Dedifferentiated amniotic fluid mesenchymal stem cell (primary cell): ENCODE data around the gene NABP1.
A peak's percentile ranks its signal among the peaks of the same experiment; 100 is the strongest.
"Not testable (repeated sequence)": the region's sequence is repeated elsewhere in the genome, so short reads cannot be mapped to it uniquely, and the experiment has no call there.

Source experiments
- DNase-seq: peaks from one replicate; pipeline ENCODE4 v3.0.0-alpha.2; 2016; ENCODE audit errors: extremely low spot score

NABP1 gene

DNA sequence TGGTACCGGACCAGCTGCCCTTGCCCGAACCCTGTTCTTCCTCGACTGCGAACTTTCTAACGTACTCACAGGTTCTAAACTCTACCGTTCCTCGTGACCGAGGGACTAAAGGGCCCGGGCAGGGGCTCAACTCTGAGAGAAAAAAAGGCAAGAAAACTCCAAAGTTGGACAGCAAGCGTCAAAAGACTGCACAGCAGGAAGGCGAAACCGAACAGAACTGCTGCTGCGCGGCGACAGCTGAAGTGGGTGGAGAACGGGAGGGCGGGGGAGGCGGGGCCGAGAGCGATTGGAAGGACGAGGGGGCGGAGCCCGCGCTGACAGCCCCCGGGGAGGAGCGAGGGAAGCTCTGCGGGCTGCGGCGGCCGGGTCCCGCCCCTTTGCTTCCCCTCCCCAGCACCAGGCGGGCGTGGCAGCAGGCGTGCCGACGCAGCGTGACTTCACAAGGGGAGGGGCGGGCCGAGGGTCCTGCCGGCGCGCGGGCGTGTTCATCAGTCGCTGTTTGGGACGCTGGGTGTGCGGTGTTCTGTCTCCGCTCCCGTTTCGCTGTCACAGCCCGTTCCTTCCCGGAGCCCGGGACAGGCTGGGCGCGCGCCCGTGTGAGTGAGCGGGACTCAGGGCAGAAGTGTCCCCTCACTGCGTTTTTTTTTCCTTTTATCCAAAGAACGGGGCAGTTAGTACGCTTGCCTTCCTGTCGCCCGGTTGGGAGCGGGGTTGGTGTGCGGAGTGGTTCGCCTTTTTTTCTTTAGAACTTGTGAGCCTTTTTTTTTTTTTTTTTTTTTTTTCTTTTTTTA is at the start of gene NABP1:
TSS of gene NABP1 (plus strand) at position 491 of the 791 bp plus-strand sequence. CDS start 479 bp downstream, outside the sequence.
- DNase-seq: peak; percentile 95

DNA sequence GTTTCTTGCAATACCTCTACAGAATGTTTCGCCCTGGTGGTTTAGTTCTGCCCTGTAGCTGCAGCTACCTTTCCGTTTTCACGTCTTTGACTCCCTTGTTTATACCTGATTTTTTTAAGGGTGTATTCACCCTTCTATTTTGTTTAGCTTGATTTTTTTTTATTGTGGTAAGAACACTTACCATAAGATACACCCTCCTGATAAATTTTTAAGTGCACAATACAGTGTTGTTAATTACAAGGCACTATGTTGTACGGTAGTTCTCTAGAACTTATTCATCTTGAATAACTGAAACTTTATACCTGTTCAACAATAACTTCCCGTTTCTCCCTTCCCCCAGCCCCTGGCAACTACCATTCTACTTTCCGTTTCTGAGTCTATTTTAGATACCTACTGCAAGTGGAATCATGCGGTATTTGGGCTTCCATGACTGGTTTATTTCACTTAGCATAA is 48.9 kb upstream of the NABP1 start:
- no peak for DNase-seq

- DNase-seq: no peak
Measured at GRCh38 chr2:191629976-191630712, 47.8 kb upstream of the NABP1 start.

GRCh38 chr2:191631754-191632153 is 46.2 kb upstream of the NABP1 start:
- DNase-seq: peak; percentile 66

- DNase-seq: no peak
Measured at GRCh38 chr2:191632426-191632825, 45.5 kb upstream of the NABP1 start.

- no peak for DNase-seq
Measured at GRCh38 chr2:191634791-191635190, 43.1 kb upstream of the NABP1 start.

GRCh38 chr2:191635333-191636234 is 42.4 kb upstream of the NABP1 start:
- DNase-seq: peak; percentile 79

DNA sequence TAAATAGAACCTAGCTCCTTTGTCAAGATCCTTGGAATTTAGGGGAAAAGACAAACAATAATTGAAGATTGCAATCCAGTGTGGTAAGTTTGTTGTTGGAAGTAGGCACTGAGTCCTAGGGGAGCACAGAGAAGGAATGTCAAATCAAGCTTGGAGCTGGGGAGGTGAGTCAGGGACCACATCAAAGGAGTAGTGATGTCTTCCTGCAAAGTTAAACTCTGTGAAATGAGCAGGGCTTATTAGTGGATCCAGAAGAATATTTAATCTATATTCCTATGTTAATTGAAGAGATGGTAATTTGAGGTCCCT is 41.7 kb upstream of the NABP1 start:
- DNase-seq: peak; percentile 50

DNA sequence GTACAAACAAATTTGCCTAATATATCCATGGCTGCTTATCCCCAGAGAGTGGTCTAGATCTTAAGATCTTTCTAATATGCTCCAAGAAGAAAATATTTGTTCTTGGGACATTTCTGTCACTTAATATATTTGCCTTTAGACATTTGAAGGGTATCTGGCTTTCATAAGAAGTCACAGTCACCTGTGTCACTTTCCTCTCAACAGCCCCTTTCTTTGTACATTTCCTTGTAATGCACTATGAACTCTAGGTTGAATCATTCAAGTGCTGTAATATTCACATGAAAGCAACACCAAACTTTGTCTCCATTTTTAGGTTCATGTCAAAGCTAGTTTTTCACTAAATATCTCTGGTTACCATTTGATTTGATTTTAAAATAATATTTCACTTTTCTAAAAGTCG is 41.4 kb upstream of the NABP1 start:
- no peak for DNase-seq

GRCh38 chr2:191637182-191638078 is 40.5 kb upstream of the NABP1 start:
- no peak for DNase-seq

DNA sequence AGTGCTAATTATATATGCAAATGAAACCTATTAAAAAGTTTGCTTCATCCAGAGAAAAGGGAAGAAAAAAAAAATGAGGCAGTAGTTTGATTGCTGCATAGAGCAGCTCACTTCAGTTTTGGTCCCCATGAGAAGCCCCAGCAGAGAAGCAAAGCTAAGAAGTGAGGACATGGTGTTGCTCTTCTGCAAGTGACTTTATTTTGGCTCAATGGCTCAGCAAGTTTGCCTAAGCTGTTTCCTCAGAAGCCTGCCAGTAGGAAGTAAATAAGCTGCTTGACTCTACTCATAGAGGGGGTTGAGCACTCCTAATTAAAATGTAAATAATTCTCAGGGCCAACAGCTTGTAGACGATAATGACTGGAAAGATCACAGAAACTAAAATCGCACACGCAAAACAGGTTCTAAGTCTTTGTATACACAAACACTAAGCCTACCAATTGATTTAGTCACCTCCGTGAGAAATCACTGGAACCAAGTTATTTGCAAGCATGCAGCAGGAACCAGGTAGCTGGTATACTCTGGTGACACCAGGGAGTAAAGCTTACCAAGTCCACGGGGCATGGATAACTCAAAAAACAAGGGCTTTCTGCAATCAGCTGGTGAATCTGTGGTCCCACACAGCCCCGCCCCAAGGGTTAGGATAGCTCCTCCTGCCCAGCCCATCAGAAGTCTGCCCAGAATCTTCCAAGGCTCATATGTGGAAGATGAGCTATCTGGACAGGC is 39.7 kb upstream of the NABP1 start:
- DNase-seq: no peak

GRCh38 chr2:191638802-191639172 is 39.1 kb upstream of the NABP1 start:
- DNase-seq: no peak

DNA sequence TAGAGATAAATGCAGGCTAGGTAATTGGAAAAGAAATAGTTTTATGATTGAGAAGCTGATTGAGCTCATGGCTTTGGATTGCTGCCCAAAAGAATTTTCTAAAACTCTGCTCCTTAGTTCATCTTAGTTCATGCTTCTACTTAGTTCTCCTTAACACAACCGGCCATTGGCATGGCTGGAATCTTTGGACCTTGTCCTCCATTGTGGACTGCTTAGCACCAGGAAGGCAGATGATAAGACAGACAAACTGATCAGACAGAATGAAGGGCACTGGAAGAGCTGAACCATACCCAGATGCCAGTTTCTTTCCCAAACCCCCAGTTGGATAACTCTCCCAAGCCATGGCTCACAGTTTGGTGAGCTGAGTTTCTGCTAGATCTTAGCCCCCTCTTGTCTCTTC is 36.3 kb upstream of the NABP1 start:
- no peak for DNase-seq

GRCh38 chr2:191642541-191642940 is 35.4 kb upstream of the NABP1 start:
- DNase-seq: no peak

- DNase-seq: no peak
Measured at GRCh38 chr2:191643429-191643828, 34.5 kb upstream of the NABP1 start.

DNA sequence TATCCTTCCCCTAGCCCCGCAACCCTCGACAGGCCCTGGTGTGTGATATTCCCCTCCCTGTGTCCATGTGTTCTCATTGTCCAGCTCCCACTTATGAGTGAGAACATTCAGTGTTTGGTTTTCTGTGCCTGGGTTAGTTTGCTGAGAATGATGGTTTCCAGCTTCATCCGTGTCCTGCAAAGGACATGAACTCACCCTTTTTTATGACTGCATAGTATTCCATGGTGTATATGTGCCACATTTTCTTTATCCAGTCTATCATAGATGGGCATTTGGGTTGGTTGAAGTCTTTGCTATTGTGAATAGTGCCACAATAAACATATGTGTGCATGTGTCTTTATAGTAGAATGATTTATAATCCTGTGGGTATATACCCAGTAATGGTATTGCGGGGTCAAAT is 33.3 kb upstream of the NABP1 start:
- DNase-seq: not testable (repeated sequence)

- DNase-seq: no peak
Measured at GRCh38 chr2:191645032-191645431, 32.9 kb upstream of the NABP1 start.

GRCh38 chr2:191645434-191646162 is 32.3 kb upstream of the NABP1 start:
- no peak for DNase-seq

DNA sequence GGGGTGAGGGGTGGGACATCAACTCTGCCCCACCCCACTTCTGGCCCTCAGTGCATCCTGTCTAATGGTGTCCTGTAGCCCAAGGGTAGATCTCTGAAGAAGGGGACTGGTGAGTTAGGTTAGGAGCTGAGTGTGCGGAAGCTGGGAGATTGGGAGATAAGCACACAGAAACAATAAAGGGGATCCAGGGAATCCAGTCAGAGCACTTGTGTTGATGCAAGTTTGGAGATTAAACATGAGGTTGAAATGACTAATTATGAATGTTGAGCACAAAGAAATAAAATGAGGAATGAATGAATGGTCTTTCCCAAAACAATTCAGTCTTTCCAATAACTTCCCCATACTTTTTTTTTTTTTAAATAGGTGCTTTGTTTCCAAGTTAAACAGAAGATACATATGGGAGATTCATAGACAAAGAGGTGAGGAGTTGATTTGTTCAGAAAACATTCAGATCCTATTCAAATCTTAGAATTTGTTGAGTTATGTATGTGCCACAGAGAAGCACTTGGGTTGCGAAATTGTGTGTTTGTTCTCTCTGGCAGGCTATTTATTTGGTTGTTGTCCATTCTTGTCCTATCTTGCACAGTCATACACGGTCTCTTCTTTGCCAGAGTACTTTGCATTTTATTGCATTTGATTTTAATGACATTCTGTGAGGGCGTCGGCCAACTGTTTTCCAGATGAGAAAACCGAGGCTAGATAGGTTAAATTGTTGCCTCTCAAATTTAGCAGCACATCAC is 31.6 kb upstream of the NABP1 start:
- DNase-seq: no peak
